SJSA1 (cell line): ENCODE data around the gene UBE2O. TPM values are rescaled to one million over a fixed set of nuclear protein-coding genes. Genes with fewer than 3 reads are reported as not detected.
"Not testable (repeated sequence)": the region's sequence is repeated elsewhere in the genome, so short reads cannot be mapped to it uniquely, and the experiment has no call there.

Experiments
- DNase-seq, 2 experiments: peaks; one replicate each; pipeline ENCODE4 v3.0.0-alpha.2; 2015 to 2020; ENCODE audit warnings: low spot score in 2 of 2, low read depth in 1 of 2
- H3K27ac ChIP-seq: fragments of 250-450 bp; sonication (Bioruptor Pico); 2 replicates; pipeline ENCODE4 v1.5.1; 2020; ENCODE audit warnings: mild to moderate bottlenecking, moderate library complexity
- H3K27me3 ChIP-seq: fragments of 250-450 bp; sonication (Bioruptor Pico); replicated peaks from 2 replicates; pipeline ENCODE4 v1.5.1; 2020; ENCODE audit warnings: mild to moderate bottlenecking, moderate library complexity
- H3K36me3 ChIP-seq: fragments of 250-450 bp; sonication (Bioruptor Pico); 2 replicates; pipeline ENCODE4 v1.5.1; 2020; ENCODE audit warnings: mild to moderate bottlenecking
- H3K4me1 ChIP-seq: fragments of 250-450 bp; sonication (Bioruptor Pico); replicated peaks from 2 replicates; pipeline ENCODE4 v1.6.1; 2021; ENCODE audit warnings: mild to moderate bottlenecking
- H3K4me3 ChIP-seq: fragments of 250-450 bp; sonication (Bioruptor Pico); 2 replicates; pipeline ENCODE4 v1.5.1; 2020; ENCODE audit warnings: mild to moderate bottlenecking
- H3K9me3 ChIP-seq: fragments of 250-450 bp; sonication (Bioruptor Pico); replicated peaks from 2 replicates; pipeline ENCODE4 v1.5.1; 2020; ENCODE audit warnings: mild to moderate bottlenecking
- total RNA-seq: library from RNA; depleted of rRNA; stranded (reverse); fragments of >200 nt; shearing (Covaris generic); gene quantifications from 2 replicates; pipeline ENCODE4 v1.2.3, GENCODE V29; 2014

UBE2O gene
- total RNA-seq, 1 experiment from 2014 or later: 29.7 TPM

DNA sequence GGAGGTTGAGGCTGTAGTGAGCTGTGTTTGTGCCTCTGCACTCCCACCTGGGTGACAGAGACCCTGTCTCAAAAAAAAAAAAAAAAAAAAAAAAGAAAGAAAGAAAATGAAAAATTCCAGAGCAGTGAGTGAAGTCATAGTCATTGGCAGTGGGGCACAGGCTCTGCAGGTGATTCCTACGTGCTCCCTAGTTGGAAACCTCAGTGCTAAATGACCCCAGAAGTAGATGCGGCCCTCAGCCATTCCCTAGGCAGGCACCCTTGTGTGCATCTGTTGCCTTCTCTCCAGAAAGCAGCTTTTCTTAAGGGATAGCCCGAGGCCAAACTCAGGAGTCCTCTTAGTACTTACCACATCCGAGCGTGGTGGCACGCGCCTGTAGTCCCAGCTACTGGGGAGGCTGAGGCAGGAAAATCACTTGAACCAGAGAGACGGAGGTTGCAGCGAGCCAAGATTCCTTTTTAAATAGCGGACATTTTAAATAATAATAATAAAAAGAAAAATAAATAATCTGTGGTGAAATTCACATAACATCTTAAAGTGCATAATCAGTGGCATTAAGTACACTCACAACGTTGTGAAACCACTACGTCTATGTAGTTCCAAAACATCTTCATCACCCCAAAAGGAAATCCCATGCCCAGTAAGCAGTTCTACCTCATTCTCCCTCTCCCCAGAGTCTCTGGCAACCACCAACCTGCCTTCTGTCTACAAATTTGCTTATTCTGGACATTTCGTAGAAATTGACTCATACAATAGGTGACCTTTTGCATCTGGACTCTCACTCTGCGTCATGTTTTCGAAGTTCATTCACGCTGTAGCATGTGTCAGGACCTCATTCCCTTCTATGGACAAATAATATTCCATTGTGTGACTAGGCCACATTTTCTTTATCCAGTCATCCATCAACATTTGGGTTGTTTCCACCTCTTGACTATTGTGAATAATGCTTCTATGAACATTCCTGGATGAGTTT, 81.0 kb downstream of the UBE2O start:
- DNase-seq: peak; percentile 89 to 96
- no peaks in the 10 kb centered on the region; the same call in 1 of the 2 replicates for H3K9me3 ChIP-seq
- H3K27me3 ChIP-seq: no peaks in the 10 kb centered on the region
- no peak overlapping the region for H3K4me3 ChIP-seq
- peak overlapping the region; percentile 93 for H3K27ac ChIP-seq
- no peaks in the 10 kb centered on the region for H3K36me3 ChIP-seq
- H3K4me1 ChIP-seq: peaks cover 71% of the 10 kb centered on the region

DNA sequence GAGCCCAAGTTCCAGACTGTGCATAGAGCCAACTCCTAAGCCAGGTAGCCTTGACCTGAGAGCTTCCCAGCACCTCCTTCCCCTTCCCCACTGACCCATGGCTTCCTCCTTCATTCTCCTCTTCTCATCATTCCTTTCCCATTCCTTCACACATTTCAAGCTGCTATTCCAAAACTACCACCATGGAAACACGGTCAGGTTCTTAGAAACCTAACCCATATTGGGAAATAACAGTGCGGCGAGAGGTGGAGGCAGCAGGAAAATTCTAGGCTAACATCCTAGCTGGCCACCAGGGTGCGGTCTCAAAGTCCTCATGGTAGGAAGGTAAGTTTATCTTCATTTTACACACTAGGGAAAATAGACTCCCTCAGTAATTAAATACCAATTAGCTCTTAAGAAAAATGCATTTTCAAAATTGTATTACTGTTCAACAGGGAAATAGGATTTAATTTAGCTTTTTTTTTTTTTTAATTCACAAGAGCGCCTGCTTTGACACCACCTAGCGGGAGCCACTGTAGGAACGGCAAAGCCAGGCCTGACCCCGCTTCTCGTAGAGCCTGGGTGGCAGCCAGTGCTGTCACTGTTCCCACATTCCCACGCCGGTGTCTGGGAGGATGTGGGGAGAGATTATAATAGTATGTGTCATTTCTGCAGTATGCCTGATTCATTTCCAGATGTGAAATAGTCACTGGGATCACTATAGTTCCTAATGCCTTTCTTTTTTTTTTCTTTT, 82.5 kb downstream of the UBE2O start:
- H3K4me1 ChIP-seq: peaks cover 75% of the 10 kb centered on the region
- peak overlapping the region; percentile 93 for H3K27ac ChIP-seq
- H3K9me3 ChIP-seq: no peaks in the 10 kb centered on the region; the same call in 1 of the 2 replicates
- H3K36me3 ChIP-seq: peaks cover under 1% of the 10 kb centered on the region; the same call in 1 of the 2 replicates
- peak overlapping the region; percentile 19 for H3K4me3 ChIP-seq
- H3K27me3 ChIP-seq: no peaks in the 10 kb centered on the region
- peak; percentile 99 to 100 for DNase-seq

- H3K27ac ChIP-seq: peak overlapping the region; percentile 93
- peak overlapping the region; percentile 19 for H3K4me3 ChIP-seq
- peak; percentile 81 to 92 for DNase-seq
- no peaks in the 10 kb centered on the region; the same call in 1 of the 2 replicates for H3K9me3 ChIP-seq
- H3K27me3 ChIP-seq: no peaks in the 10 kb centered on the region
- peaks cover 3% of the 10 kb centered on the region; the same call in 1 of the 2 replicates for H3K36me3 ChIP-seq
- peaks cover 78% of the 10 kb centered on the region for H3K4me1 ChIP-seq
These were observed 83.1 kb downstream of the UBE2O start for GRCh38 chr17:76369804-76370203.

- no peak for DNase-seq
- H3K4me1 ChIP-seq: peaks cover 78% of the 10 kb centered on the region
- peak overlapping the region; percentile 93 for H3K27ac ChIP-seq
- H3K27me3 ChIP-seq: no peaks in the 10 kb centered on the region
- peaks cover 5% of the 10 kb centered on the region; the same call in 1 of the 2 replicates for H3K36me3 ChIP-seq
- peak overlapping the region; percentile 19 for H3K4me3 ChIP-seq
- H3K9me3 ChIP-seq: no peaks in the 10 kb centered on the region; the same call in 1 of the 2 replicates
These were observed 83.6 kb downstream of the UBE2O start for GRCh38 chr17:76369379-76369778.

DNA sequence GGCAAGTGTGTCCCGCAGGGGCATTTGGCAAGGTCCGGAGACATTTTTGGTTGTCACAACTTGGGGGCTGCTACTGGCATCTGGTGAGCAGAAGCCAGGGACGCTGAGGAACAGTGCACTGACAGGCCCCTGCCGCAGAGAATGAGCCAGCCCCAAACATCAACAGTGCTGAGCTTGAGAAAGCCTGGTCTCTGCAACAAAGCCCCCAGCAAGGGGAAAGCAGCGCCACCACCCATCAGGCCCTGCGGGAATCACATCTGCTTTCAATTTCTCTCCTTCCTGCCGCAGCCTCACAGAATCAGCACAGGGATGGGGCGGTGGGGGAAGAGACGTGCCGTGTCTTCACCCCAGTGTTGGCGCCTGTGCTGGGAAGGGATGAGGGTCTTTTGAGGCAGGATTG, 84.4 kb downstream of the UBE2O start:
- Histone ChIP-seq H3K9me3 (no peaks in the 10 kb centered on the region; the same call in 1 of the 2 replicates), H3K36me3 (peaks cover 7% of the 10 kb centered on the region; the same call in 1 of the 2 replicates), H3K27me3 (no peaks in the 10 kb centered on the region), H3K27ac (peak overlapping the region; percentile 93), H3K4me1 (peaks cover 71% of the 10 kb centered on the region), H3K4me3 (peak overlapping the region; percentile 19)
- peak; percentile 93 to 95 for DNase-seq

DNA sequence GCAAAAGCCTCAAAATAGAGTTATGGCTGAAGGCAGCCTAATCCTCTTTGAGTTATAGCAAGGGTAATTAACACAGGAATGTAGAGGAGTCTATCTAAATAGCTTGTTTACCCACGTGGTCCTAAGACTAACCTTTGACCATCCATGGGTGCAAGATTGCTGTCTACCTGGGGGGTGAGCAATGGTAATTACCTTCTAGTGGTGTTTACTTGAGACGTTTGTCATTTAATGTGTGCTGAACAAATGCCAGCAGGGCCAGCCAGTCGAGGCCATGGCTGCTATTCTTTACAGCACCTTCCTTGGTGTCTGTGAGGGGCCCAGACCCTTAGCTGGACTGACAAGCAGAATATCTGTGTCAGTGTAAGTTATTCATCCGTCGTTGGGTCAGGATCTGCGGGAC, 85.3 kb downstream of the UBE2O start:
- Histone ChIP-seq H3K4me3 (no peak overlapping the region), H3K4me1 (peaks cover 63% of the 10 kb centered on the region), H3K36me3 (peaks cover 7% of the 10 kb centered on the region; the same call in 1 of the 2 replicates), H3K27me3 (no peaks in the 10 kb centered on the region), H3K27ac (peak overlapping the region; percentile 93), H3K9me3 (no peaks in the 10 kb centered on the region; the same call in 1 of the 2 replicates)
- peak in 1 of 2 experiments; percentile 55 for DNase-seq

DNA sequence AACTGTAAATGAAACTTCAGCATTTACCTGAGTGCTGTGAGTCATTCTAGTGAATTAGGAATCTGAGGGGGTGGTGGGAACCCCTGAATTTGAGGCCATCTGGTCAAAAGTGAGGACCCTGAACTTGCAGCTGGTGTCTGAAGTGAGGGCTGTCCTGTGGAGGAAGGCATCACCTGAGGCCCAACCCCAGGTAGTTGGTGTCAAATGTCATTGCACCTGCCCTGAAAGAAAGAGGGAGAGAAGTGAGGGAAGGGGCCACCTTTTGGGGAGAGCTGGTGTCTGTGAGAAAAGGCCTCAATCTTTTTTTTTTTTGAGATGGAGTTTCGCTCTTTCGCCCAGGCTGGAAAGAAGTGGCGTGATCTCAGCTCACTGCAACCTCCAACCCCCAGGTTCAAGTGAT, 86.7 kb downstream of the UBE2O start:
- H3K9me3 ChIP-seq: no peaks in the 10 kb centered on the region; the same call in 1 of the 2 replicates
- DNase-seq: no peak
- H3K27me3 ChIP-seq: no peaks in the 10 kb centered on the region
- no peak overlapping the region for H3K27ac ChIP-seq
- no peak overlapping the region for H3K4me3 ChIP-seq
- H3K4me1 ChIP-seq: peaks cover 57% of the 10 kb centered on the region
- peaks cover 7% of the 10 kb centered on the region; the same call in 1 of the 2 replicates for H3K36me3 ChIP-seq

GRCh38 chr17:76365256-76365903, 87.6 kb downstream of the UBE2O start:
- Histone ChIP-seq H3K27ac (no peak overlapping the region), H3K9me3 (no peaks in the 10 kb centered on the region), H3K27me3 (no peaks in the 10 kb centered on the region), H3K4me3 (no peak overlapping the region), H3K4me1 (peaks cover 59% of the 10 kb centered on the region), H3K36me3 (peaks cover 7% of the 10 kb centered on the region; the same call in 1 of the 2 replicates)
- no peak for DNase-seq

GRCh38 chr17:76363107-76363842, 89.7 kb downstream of the UBE2O start:
- Histone ChIP-seq H3K36me3 (peaks cover 7% of the 10 kb centered on the region; the same call in 1 of the 2 replicates), H3K27ac (no peak overlapping the region), H3K9me3 (no peaks in the 10 kb centered on the region), H3K4me3 (no peak overlapping the region), H3K4me1 (peaks cover 46% of the 10 kb centered on the region), H3K27me3 (no peaks in the 10 kb centered on the region)
- DNase-seq: no peak

DNA sequence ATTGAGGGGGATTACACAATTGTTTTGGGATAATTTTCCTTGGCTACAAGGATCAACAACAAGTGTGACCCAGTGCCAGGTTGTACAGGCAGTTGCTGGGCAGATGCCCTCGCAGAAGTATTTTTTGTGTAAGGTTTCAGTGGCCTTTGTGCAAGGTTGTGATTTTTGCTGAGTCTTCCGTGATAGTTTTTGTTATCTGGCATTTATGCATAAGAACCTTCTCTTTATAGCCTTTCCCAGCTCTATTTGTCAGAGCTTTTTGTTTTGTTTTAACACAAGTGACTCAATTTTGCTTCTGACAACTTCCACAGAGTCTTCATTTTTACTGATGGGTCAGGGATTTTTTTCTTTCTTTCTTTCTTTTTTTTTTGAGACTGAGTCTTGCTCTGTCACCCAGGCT, 92.5 kb downstream of the UBE2O start:
- Histone ChIP-seq H3K4me3 (no peak overlapping the region), H3K27ac (peak overlapping the region; percentile 7; the same call in 1 of the 2 replicates), H3K36me3 (peaks cover 7% of the 10 kb centered on the region; the same call in 1 of the 2 replicates), H3K4me1 (peaks cover 29% of the 10 kb centered on the region), H3K9me3 (no peaks in the 10 kb centered on the region), H3K27me3 (no peaks in the 10 kb centered on the region)
- DNase-seq: no peak

GRCh38 chr17:76359776-76360175, 93.2 kb downstream of the UBE2O start:
- not testable (repeated sequence) for H3K36me3 ChIP-seq, H3K27me3 ChIP-seq, DNase-seq, H3K27ac ChIP-seq, H3K9me3 ChIP-seq, H3K4me3 ChIP-seq
- H3K4me1 ChIP-seq: peaks cover 28% of the 10 kb centered on the region

DNA sequence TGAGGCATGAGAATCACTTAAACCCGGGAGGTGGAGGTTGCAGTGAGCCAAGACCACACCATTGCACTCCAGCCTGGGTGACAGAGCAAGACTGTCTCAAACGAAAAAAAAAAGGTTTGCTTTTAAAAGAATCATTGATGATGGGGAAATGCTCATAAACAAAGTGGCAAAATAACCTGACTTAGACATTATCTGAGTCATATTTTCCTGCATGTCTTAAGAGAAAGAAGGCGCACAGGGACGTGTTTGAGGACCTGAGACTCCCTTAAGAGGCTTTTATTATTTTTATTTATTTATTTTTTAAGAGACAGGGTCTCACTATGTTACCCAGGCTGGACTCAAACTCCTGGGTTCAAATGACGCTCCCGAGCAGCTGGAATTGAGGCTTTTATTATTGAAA, 93.6 kb downstream of the UBE2O start:
- H3K9me3 ChIP-seq: no peaks in the 10 kb centered on the region
- peaks cover 30% of the 10 kb centered on the region for H3K4me1 ChIP-seq
- no peak for DNase-seq
- H3K27ac ChIP-seq: no peak overlapping the region
- H3K27me3 ChIP-seq: no peaks in the 10 kb centered on the region
- H3K4me3 ChIP-seq: no peak overlapping the region
- H3K36me3 ChIP-seq: peaks cover 3% of the 10 kb centered on the region; the same call in 1 of the 2 replicates
